NCI-H2107 (cell line): ENCODE data around the gene MN1.

Experiments used
- DNase-seq: peaks from one replicate; lab custom pipeline; 2025; lab: John Stamatoyannopoulos, UW

MN1 gene

DNA sequence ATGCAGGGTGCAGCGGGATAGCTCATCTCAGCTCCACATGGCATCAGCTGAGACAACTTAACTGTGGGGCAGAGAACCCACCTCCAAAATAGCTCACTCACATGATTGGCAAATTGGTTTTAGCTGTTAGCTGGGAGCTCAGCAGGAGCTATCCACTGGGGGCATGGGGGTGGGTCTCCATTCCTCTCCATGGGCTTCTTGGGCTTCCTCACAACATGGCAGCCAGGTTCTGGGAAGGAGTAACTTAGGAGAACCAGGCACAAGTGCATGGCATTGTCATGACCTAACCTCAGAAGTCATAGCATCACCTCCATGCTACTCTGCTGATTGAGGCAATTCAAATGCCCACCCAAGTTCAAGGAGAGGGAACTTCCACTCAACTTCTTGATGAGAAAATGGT lies 85.5 kb downstream of the MN1 start:
- no peak for DNase-seq

DNA sequence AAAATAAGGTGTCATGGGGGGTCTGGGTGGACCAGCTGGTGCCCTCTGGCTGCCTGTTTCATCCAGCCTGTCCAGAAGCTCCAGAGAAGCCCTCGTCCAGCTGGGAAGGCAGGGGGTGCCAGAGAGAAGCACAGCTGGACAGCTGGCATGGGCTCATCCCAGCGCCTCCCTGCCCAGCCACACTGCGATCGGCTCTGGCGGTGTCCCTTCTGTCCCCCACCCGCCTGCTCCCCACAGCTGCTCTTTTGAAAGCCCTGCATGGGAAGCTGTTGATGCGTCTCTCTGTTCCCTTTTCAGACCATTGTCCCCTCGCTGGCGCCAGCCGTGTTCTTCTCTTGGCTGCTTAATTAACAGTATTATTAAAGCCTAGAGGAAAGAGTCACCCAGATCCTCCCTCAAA lies 86.5 kb downstream of the MN1 start:
- DNase-seq = no peak

DNA sequence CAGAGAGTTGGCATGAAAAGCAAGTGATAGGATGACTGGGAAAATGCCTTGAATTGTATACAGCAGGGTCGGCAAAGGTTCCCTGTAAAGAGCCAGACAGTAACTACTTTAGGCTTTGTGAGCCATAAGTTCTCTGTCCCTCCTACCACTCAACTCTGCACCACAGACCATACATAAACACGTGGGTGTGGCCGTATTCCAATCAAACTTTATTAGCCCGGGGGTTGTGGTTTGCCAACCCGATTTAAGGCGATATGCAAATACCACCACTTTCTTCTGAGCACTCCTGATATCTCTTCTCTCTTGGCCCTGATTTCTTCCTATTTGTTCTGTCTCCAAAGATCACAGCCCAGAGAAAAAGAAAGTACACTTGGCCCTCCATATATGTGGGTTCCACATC lies 87.5 kb downstream of the MN1 start:
- no peak for DNase-seq

DNA sequence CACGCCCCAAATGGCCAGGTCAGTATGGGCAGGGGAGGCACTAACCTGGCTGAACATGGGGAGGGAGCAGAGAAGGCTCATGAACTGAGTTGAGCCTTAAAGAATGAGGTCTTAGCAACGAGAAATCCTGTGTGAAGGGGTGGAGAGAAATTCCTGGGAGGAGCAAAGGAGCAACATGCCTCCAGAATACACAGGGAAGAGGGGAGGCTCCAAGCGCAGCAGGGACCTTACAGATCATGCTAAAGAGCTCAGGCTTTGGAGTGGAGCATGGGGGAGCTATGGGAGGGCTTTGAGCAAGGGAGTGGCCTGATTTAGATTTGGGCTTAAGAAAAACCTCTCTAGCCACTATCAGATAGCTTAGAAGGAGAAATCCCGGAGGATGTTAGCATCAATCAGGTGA lies 88.1 kb downstream of the MN1 start:
- no peak for DNase-seq

DNA sequence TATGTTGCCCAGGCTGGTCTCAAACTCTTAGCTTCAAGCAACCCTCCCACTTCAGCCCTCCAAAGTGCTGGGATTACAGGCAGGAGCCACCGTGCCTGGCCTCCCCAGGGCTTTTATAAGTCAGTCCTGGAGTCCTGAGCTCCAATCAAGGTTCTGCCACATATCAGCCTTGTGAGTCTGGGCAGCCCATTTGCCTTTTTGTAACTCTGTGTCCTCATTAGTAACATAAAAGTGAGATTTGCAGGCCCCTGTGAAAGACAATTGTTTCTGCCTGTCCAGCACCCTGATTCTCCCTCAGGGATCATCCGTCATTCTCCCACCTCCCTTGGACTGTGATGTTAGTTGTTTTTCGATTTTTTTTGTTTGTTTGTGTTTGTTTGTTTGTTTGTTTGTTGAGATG lies 89.8 kb downstream of the MN1 start:
- DNase-seq = no peak

DNA sequence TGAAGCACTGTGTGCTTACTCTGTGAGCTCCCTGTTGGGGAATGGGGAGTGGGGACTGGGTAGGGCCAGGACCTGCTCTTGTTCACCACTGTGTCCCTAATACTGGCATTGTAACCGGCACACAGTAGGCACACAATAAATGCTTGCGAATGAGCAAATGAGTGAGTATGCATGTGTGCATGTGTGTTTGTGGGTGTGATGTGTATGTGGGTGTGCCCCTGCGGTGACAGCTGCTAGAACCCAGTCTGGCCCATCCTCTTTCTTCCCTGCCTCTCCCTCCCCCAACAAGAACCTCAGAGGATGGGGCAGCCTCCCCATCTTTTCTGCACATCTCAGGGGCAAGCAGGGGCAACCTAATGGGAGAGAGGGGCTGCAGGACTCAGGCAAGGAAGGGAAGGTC lies 90.5 kb downstream of the MN1 start:
- no peak for DNase-seq

DNA sequence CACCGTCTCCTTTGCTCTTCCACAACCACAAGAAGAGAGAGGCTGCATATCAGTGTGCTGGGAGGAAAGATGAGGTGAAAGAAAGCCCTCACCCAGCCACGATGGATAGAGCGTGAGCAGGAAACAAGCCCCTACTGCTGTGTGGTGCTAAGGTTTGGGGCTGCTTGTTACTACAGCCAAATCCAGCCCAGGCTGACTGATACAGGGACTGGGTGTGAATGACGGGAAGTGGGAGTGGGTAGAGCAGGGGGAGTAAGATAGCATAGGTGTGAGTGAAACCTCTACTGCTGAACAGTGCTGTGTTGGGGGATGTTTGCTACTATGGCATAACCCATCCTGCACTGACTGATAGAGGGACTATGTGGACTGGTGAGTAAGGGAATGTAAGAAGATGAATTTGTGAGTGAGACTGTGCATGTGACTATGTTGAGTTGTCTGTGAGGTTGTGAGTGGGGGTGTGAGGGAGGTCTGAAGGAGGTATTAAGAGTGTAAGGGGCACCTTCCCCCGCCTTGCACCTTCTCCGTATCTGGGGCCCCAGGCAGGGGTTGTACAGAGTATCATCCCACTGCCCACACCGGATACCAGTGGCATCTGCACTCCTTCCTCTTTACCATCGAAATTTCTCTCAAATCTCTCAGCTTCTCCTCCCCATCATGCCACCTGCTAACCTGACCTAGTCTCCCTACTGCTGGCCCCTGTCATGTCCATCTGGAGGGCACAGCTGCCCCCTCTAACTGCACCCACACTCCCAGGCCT lies 91.5 kb downstream of the MN1 start:
- DNase-seq = no peak

DNA sequence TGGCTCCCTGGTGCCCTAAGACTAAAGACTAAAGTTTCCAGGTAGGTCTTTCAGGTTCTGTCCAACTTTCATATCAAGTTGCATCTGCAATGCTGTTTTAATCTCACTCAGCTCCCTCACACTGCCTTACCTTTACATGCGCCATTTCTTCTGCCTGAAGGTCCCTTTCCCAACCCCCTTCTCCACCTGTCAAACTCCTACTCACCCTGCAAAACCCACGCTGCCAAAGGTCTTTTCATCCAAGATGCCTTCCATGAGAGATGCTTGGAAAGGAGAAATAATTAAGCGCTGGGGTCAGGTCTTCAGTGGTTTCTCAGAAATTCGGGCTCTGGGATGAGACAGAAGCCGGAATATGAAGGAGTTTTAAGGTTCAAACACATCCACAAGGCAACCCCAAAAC lies 95.1 kb downstream of the MN1 start:
- no peak for DNase-seq

DNA sequence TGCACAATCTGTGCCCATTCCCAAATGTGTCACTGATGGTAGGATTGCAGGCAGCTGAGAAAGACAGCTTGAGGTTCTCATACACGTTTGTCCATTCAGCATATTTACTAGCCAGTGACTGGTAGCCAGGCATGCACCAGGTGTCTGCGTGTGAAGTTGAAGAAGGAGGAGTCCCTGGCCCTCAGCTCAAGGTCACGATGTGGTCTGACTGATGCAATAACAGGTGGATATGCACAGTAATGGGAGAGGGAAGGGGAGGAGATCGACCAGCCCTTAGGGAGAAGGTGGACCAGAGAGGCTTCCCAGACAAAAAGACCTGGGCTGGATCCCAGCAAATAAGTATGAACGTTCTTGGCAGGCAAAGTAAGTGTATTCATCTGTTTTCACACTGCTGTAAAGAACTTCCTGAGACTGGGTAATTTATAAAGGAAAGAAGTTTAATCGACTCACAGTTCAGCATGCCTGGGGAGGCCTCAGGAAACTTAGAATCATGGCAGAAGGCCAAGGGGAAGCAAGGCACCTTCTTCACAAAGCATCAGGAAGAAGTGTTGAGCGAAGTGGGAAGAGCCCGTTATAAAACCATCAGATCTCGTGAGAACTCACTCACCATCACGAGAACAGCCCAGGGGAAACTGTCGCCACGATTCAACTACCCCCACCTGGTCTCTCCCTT lies 96.0 kb downstream of the MN1 start:
- DNase-seq = no peak

DNA sequence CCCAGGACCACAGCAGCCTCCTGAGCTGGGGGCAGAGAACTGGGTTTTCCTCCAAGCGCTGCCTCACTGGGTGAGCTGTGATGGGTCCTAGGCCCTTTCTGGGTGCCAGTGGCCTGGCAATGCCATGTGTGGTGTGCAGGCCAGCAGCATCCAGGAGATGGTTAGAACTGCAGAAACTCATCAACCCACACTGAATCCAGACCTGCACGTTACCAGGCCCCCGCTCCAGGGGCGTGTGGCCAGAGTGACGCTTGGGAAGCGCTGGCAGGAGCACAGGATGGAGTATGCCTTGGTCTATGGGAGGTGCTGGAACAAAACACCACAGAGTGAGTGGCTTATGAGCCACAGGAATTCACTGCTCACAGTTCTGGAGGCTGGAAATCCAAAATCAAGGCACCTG lies 97.0 kb downstream of the MN1 start:
- no peak for DNase-seq

DNA sequence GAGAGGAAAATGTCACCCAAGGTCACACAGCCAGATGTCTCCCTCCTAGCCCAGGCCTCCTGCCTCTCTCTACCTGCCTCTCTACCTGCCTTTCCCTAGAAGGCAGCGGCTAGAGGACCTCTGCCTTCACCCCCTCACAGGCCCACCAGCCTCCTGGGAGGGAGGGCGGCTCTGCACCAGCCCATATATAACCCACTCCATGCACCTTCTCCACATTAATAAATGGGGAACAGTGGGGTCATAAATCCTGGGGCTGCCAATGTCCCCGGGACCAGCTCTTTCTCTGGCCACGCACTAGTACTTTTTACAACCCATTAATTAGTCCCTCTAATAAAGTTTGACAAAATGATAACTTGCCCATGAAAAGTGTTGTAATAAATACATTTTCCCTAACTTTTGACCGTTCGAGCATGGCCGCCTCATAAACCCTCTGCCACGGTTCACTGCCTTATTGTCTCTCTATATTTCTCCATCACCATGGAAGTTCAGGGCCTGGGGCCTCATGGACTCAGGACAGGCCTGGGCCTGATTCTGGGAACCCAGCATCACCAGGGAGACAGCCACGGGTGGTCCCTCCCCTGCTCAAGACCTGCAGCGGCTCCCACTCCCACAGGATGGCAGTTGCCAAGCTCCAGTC lies 102.1 kb downstream of the MN1 start:
- no peak for DNase-seq

DNA sequence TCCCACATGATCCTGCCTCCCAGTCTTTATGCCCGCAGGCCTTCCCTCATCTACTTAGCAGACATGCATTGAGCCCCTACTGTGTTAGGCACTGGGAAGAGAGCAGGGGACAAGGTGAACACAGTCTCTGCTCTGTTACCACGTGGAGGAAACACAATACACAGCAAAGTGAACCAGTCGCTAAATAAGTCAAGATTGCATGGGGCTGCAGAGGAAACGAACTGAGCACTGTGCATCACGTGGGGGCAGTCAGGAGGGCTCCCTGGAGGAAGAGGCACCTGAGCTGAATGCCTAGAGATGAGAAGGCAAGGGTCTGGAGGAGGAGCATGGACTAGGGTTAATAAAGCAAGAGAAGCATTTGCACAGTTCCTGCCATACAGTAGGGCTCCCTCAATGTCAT lies 102.7 kb downstream of the MN1 start:
- no peak for DNase-seq
